HEK293 (cell line): ENCODE results near the gene PCSK5.

ENCODE experiments used
- CTCF ChIA-PET: fragments of 350-600 bp; formaldehyde crosslinking; extraction: SDS; loops from one replicate; lab custom pipeline; 2021; ENCODE audit warnings: antibody characterized with exemption; lab: Yijun Ruan, JAX
- POLR2A ChIA-PET: fragments of 300-600 bp; formaldehyde crosslinking; extraction: SDS; loops from one replicate; lab custom pipeline; 2020; ENCODE audit warnings: antibody characterized with exemption, inconsistent platforms; lab: Yijun Ruan, JAX
- H3K27ac ChIP-seq: fragments of 200-500 bp; sonication (Bioruptor generic); 2 replicates; pipeline ENCODE4 v1.5.1; 2014; ENCODE audit warnings: low read depth, low read length, control low read depth, inconsistent platforms; ENCODE audit errors: extremely low read depth
- H3K36me3 ChIP-seq, 2 experiments: fragments of 200-500 bp in 1 of 2; sonication (Bioruptor generic) in 1 of 2; 1 replicate in 1 of 2; 2 replicates in 1 of 2; pipeline ENCODE4 v1.5.1; 2014 to 2017; ENCODE audit warnings: inconsistent platforms in 2 of 2, low read length in 2 of 2; ENCODE audit not compliant: control insufficient read depth in 2 of 2, insufficient read depth in 1 of 2
- H3K4me1 ChIP-seq: fragments of 200-500 bp; sonication (Bioruptor generic); 2 replicates; pipeline ENCODE4 v1.5.1; 2014; ENCODE audit warnings: mild to moderate bottlenecking, low read length, inconsistent platforms; ENCODE audit not compliant: control insufficient read depth, insufficient read depth
- H3K4me3 ChIP-seq: 2 replicates; pipeline ENCODE4 v1.5.1; 2011; ENCODE audit warnings: low read depth, mild to moderate bottlenecking, control low read depth, low read length, moderate library complexity
- H3K9me3 ChIP-seq: fragments of 200-500 bp; sonication (Bioruptor generic); 2 replicates; pipeline ENCODE4 v1.5.1; 2014; ENCODE audit warnings: low read depth, low read length, inconsistent platforms; ENCODE audit not compliant: control insufficient read depth, insufficient read depth
- IKZF3 ChIP-seq: fragments of 450-650 bp; IDR thresholded peaks from 2 replicates; pipeline ENCODE4 v1.5.0; 2018; ENCODE audit warnings: missing biosample characterization, mild to moderate bottlenecking, missing genetic modification characterization, moderate library complexity
- RBAK ChIP-seq: fragments of 450-650 bp; formaldehyde crosslinking; IDR thresholded peaks from 2 replicates; pipeline ENCODE4 v1.5.1; 2016; ENCODE audit warnings: missing biosample characterization, missing genetic modification characterization
- ZBTB1 ChIP-seq: fragments of 450-650 bp; formaldehyde crosslinking; IDR thresholded peaks from 2 replicates; pipeline ENCODE4 v1.5.1; 2016; ENCODE audit warnings: missing biosample characterization, missing genetic modification characterization
- ZBTB17 ChIP-seq: fragments of 450-650 bp; formaldehyde crosslinking; IDR thresholded peaks from 2 replicates; pipeline ENCODE4 v1.5.1; 2016; ENCODE audit warnings: missing biosample characterization, missing genetic modification characterization
- ZFP69B ChIP-seq: fragments of 450-650 bp; formaldehyde crosslinking; IDR thresholded peaks from 2 replicates; pipeline ENCODE4 v1.5.1; 2016; ENCODE audit warnings: missing biosample characterization, missing genetic modification characterization
- ZNF140 ChIP-seq: fragments of 450-650 bp; formaldehyde crosslinking; IDR thresholded peaks from 2 replicates; pipeline ENCODE4 v1.5.1; 2016; ENCODE audit warnings: missing biosample characterization, missing genetic modification characterization
- ZNF146 ChIP-seq: fragments of 450-650 bp; formaldehyde crosslinking; IDR thresholded peaks from 2 replicates; pipeline ENCODE4 v1.5.1; 2016; ENCODE audit warnings: missing biosample characterization, missing genetic modification characterization
- ZNF221 ChIP-seq: fragments of 450-650 bp; formaldehyde crosslinking; IDR thresholded peaks from 2 replicates; pipeline ENCODE4 v1.5.1; 2017; ENCODE audit warnings: missing biosample characterization, missing genetic modification characterization, borderline replicate concordance
- ZNF280D ChIP-seq: fragments of 450-650 bp; formaldehyde crosslinking; IDR thresholded peaks from 2 replicates; pipeline ENCODE4 v1.5.1; 2016; ENCODE audit warnings: missing biosample characterization, missing genetic modification characterization
- ZNF302 ChIP-seq: fragments of 450-650 bp; formaldehyde crosslinking; IDR thresholded peaks from 2 replicates; pipeline ENCODE4 v1.5.1; 2016; ENCODE audit warnings: missing biosample characterization, missing genetic modification characterization, low read depth
- ZNF335 ChIP-seq: fragments of 450-650 bp; formaldehyde crosslinking; conservative IDR thresholded peaks from 2 replicates; pipeline ENCODE4 v1.5.1; 2016; ENCODE audit warnings: missing biosample characterization, missing genetic modification characterization
- ZNF426 ChIP-seq: fragments of 450-650 bp; formaldehyde crosslinking; IDR thresholded peaks from 2 replicates; pipeline ENCODE4 v1.5.1; 2017; ENCODE audit warnings: missing biosample characterization, missing genetic modification characterization, mild to moderate bottlenecking, inconsistent platforms, moderate library complexity
- ZNF501 ChIP-seq: fragments of 450-650 bp; formaldehyde crosslinking; IDR thresholded peaks from 2 replicates; pipeline ENCODE4 v1.5.1; 2016; ENCODE audit warnings: missing biosample characterization, missing genetic modification characterization
- ZNF629 ChIP-seq: fragments of 450-650 bp; formaldehyde crosslinking; IDR thresholded peaks from 2 replicates; pipeline ENCODE4 v1.5.1; 2017; ENCODE audit warnings: missing biosample characterization, missing genetic modification characterization
- ZSCAN5A ChIP-seq: fragments of 450-650 bp; formaldehyde crosslinking; IDR thresholded peaks from 2 replicates; pipeline ENCODE4 v1.5.1; 2016; ENCODE audit warnings: missing biosample characterization, missing genetic modification characterization
- TF ChIP-seq, protein P1 (sequence below): fragments of 450-650 bp; formaldehyde crosslinking; IDR thresholded peaks from 2 replicates; pipeline ENCODE4 v1.5.1; 2016; ENCODE audit warnings: missing biosample characterization, missing genetic modification characterization
- TF ChIP-seq, protein P2 (sequence below): fragments of 450-650 bp; formaldehyde crosslinking; IDR thresholded peaks from 2 replicates; pipeline ENCODE4; 2016; ENCODE audit warnings: missing biosample characterization, missing genetic modification characterization
- TF ChIP-seq, protein P3 (sequence below): fragments of 450-650 bp; formaldehyde crosslinking; conservative IDR thresholded peaks from 2 replicates; pipeline ENCODE4 v1.5.1; 2016; ENCODE audit warnings: low read depth, missing biosample characterization, missing genetic modification characterization
- TF ChIP-seq, protein P4 (sequence below): fragments of 450-650 bp; formaldehyde crosslinking; IDR thresholded peaks from 2 replicates; pipeline ENCODE4 v1.5.1; 2017; ENCODE audit warnings: missing biosample characterization, missing genetic modification characterization

Gene PCSK5

GRCh38 chr9:76067696-76068095 lies 177.2 kb downstream of the PCSK5 start:
- TF ChIP-seq ZNF221 (no peak), ZBTB1 (no peak), ZNF335 (no peak), IKZF3 (tag by site-specific recombination) (no peak), ZNF140 (no peak), ZNF146 (tag by site-specific recombination) (no peak)
- TF ChIP-seq, protein P1, sequence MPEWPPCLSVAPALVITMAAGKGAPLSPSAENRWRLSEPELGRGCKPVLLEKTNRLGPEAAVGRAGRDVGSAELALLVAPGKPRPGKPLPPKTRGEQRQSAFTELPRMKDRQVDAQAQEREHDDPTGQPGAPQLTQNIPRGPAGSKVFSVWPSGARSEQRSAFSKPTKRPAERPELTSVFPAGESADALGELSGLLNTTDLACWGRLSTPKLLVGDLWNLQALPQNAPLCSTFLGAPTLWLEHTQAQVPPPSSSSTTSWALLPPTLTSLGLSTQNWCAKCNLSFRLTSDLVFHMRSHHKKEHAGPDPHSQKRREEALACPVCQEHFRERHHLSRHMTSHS (tag by site-specific recombination), result no peak
- H3K36me3 ChIP-seq, result peaks cover 0 to 10% of the 10 kb centered on the region in 2 experiments; a peak in 1 of 3 replicates
- H3K4me3 ChIP-seq, result no peak overlapping the region
- no peaks in the 10 kb centered on the region for H3K4me1 ChIP-seq
- no peak overlapping the region for H3K27ac ChIP-seq
- ChIA-PET POLR2A (no interaction called here), CTCF (interaction anchor here (0.6 kb wide), 1 partner anchor 185 kb away, joined by 3 read pairs; no protein-coding TSS in a partner anchor)
- H3K9me3 ChIP-seq, result no peaks in the 10 kb centered on the region

DNA sequence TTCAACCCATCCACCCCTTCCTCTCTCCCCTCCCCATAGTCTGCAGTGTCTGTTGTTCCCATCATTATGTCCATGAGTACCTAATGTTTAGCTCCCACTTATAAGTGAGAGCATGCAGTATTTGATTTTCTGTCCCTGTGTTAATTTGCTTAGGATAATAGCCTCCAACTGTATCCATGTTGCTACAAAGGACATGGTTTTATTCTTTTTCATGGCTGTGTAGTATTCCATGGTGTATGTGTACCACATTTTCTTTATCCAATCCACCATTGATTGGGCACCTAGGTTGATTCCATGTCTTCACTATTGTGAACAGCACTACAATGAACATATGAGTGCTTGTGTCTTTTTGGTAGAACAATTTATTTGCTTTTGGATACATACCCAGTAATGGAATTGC lies 187.1 kb downstream of the PCSK5 start:
- no peak overlapping the region for H3K4me3 ChIP-seq
- TF ChIP-seq ZNF501 (tag by site-specific recombination) (no peak), ZSCAN5A (no peak), ZNF629 (tag by site-specific recombination) (no peak), ZNF280D (tag by site-specific recombination) (peak; percentile 30; the same call in 1 of the 2 replicates), ZNF146 (tag by site-specific recombination) (peak; percentile 88), ZNF302 (tag by site-specific recombination) (no peak), ZFP69B (no peak), ZNF426 (no peak), ZBTB17 (tag by site-specific recombination) (no peak), RBAK (tag by site-specific recombination) (no peak)
- TF ChIP-seq, protein P2, sequence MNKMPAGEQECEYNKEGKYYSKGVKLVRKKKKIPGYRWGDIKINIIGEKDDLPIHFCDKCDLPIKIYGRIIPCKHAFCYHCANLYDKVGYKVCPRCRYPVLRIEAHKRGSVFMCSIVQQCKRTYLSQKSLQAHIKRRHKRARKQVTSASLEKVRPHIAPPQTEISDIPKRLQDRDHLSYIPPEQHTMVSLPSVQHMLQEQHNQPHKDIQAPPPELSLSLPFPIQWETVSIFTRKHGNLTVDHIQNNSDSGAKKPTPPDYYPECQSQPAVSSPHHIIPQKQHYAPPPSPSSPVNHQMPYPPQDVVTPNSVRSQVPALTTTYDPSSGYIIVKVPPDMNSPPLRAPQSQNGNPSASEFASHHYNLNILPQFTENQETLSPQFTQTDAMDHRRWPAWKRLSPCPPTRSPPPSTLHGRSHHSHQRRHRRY, result no peak
- TF ChIP-seq, protein P3, sequence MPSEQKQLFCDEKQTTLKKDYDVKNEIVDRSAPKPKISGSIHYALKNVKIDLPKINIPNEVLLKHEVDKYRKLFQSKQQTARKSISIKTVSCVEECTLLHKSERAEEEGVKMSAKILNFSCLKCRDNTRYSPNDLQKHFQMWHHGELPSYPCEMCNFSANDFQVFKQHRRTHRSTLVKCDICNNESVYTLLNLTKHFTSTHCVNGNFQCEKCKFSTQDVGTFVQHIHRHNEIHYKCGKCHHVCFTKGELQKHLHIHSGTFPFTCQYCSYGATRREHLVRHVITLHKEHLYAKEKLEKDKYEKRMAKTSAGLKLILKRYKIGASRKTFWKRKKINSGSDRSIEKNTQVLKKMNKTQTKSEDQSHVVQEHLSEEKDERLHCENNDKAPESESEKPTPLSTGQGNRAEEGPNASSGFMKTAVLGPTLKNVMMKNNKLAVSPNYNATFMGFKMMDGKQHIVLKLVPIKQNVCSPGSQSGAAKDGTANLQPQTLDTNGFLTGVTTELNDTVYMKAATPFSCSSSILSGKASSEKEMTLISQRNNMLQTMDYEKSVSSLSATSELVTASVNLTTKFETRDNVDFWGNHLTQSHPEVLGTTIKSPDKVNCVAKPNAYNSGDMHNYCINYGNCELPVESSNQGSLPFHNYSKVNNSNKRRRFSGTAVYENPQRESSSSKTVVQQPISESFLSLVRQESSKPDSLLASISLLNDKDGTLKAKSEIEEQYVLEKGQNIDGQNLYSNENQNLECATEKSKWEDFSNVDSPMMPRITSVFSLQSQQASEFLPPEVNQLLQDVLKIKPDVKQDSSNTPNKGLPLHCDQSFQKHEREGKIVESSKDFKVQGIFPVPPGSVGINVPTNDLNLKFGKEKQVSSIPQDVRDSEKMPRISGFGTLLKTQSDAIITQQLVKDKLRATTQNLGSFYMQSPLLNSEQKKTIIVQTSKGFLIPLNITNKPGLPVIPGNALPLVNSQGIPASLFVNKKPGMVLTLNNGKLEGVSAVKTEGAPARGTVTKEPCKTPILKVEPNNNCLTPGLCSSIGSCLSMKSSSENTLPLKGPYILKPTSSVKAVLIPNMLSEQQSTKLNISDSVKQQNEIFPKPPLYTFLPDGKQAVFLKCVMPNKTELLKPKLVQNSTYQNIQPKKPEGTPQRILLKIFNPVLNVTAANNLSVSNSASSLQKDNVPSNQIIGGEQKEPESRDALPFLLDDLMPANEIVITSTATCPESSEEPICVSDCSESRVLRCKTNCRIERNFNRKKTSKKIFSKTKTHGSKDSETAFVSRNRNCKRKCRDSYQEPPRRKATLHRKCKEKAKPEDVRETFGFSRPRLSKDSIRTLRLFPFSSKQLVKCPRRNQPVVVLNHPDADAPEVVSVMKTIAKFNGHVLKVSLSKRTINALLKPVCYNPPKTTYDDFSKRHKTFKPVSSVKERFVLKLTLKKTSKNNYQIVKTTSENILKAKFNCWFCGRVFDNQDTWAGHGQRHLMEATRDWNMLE (tag by site-specific recombination), result no peak
- TF ChIP-seq, protein P4, sequence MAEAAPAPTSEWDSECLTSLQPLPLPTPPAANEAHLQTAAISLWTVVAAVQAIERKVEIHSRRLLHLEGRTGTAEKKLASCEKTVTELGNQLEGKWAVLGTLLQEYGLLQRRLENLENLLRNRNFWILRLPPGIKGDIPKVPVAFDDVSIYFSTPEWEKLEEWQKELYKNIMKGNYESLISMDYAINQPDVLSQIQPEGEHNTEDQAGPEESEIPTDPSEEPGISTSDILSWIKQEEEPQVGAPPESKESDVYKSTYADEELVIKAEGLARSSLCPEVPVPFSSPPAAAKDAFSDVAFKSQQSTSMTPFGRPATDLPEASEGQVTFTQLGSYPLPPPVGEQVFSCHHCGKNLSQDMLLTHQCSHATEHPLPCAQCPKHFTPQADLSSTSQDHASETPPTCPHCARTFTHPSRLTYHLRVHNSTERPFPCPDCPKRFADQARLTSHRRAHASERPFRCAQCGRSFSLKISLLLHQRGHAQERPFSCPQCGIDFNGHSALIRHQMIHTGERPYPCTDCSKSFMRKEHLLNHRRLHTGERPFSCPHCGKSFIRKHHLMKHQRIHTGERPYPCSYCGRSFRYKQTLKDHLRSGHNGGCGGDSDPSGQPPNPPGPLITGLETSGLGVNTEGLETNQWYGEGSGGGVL (tag by site-specific recombination), result no peak
- POLR2A ChIA-PET, result no interaction called here
- no peaks in the 10 kb centered on the region for H3K9me3 ChIP-seq
- CTCF ChIA-PET, result interaction anchor here (0.6 kb wide), 1 partner anchor 58 kb away, joined by 4 read pairs; no protein-coding TSS in a partner anchor
- H3K27ac ChIP-seq, result no peak overlapping the region
- H3K36me3 ChIP-seq, result peaks cover 0 to 7% of the 10 kb centered on the region in 2 experiments; a peak in 1 of 3 replicates
- no peaks in the 10 kb centered on the region for H3K4me1 ChIP-seq
